HL-60 (cell line): Measurements from ENCODE around the gene COPB2.

Experiments
- GABPA ChIP-seq: IDR thresholded peaks from 2 replicates; pipeline ENCODE4 v1.6.1; 2012; ENCODE audit warnings: low read depth
- POLR2AphosphoS5 ChIP-seq: IDR thresholded peaks from 2 replicates; pipeline ENCODE4 v1.6.1; 2012; ENCODE audit warnings: low read depth
- SPI1 ChIP-seq: IDR thresholded peaks from 2 replicates; pipeline ENCODE4 v1.6.1; 2012; ENCODE audit warnings: low read depth, mild to moderate bottlenecking, borderline replicate concordance
- TF ChIP-seq, protein P1 (sequence below): IDR thresholded peaks from 2 replicates; pipeline ENCODE4 v1.6.1; 2012; ENCODE audit warnings: low read depth; ENCODE audit not compliant: insufficient replicate concordance
- TF ChIP-seq, protein P2 (sequence below): IDR thresholded peaks from one replicate; pipeline ENCODE4 v1.5.1; 2011; ENCODE audit warnings: low read length, control low read depth, inconsistent platforms; ENCODE audit not compliant: insufficient read depth

GRCh38 chr3:139353920-139354556 is 35.4 kb downstream of the COPB2 start:
- no peak for TF ChIP-seq POLR2AphosphoS5
- TF ChIP-seq, protein P1, sequence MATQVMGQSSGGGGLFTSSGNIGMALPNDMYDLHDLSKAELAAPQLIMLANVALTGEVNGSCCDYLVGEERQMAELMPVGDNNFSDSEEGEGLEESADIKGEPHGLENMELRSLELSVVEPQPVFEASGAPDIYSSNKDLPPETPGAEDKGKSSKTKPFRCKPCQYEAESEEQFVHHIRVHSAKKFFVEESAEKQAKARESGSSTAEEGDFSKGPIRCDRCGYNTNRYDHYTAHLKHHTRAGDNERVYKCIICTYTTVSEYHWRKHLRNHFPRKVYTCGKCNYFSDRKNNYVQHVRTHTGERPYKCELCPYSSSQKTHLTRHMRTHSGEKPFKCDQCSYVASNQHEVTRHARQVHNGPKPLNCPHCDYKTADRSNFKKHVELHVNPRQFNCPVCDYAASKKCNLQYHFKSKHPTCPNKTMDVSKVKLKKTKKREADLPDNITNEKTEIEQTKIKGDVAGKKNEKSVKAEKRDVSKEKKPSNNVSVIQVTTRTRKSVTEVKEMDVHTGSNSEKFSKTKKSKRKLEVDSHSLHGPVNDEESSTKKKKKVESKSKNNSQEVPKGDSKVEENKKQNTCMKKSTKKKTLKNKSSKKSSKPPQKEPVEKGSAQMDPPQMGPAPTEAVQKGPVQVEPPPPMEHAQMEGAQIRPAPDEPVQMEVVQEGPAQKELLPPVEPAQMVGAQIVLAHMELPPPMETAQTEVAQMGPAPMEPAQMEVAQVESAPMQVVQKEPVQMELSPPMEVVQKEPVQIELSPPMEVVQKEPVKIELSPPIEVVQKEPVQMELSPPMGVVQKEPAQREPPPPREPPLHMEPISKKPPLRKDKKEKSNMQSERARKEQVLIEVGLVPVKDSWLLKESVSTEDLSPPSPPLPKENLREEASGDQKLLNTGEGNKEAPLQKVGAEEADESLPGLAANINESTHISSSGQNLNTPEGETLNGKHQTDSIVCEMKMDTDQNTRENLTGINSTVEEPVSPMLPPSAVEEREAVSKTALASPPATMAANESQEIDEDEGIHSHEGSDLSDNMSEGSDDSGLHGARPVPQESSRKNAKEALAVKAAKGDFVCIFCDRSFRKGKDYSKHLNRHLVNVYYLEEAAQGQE = no peak
- TF ChIP-seq, protein P2, sequence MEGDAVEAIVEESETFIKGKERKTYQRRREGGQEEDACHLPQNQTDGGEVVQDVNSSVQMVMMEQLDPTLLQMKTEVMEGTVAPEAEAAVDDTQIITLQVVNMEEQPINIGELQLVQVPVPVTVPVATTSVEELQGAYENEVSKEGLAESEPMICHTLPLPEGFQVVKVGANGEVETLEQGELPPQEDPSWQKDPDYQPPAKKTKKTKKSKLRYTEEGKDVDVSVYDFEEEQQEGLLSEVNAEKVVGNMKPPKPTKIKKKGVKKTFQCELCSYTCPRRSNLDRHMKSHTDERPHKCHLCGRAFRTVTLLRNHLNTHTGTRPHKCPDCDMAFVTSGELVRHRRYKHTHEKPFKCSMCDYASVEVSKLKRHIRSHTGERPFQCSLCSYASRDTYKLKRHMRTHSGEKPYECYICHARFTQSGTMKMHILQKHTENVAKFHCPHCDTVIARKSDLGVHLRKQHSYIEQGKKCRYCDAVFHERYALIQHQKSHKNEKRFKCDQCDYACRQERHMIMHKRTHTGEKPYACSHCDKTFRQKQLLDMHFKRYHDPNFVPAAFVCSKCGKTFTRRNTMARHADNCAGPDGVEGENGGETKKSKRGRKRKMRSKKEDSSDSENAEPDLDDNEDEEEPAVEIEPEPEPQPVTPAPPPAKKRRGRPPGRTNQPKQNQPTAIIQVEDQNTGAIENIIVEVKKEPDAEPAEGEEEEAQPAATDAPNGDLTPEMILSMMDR = peak; percentile 74
- no peak for TF ChIP-seq GABPA
- TF ChIP-seq SPI1 = no peak
